HG03469 (cell line): ENCODE data around the gene SLC39A3.

Experiments used
- ATAC-seq: cut with Tn5 transposase; IDR thresholded peaks from one replicate; pipeline ENCODE4 v1.9.1; 2021; ENCODE audit warnings: mild to moderate bottlenecking, moderate library complexity, moderate number of reproducible peaks; ENCODE audit not compliant: unreplicated experiment

SLC39A3 gene

DNA sequence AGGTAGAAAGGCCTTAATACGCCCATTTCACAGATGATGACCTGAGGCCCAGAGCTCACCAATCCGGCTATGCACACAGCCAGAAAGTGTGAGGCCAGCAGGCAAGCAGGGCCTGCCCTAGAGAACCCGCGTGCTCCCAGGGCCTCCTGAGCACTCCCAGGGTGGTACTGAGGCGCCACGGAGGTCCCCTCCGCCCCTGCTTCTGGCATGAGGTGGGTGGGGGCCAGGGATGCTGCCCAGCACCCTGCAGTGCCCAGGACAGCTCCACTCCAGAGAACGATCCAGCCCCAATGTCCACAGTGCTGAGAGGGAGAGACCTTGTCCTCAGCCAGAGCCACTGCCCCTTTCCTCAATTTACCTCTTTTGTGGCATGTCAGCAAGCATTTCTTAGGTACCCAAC, 29.4 kb upstream of the SLC39A3 start:
- ATAC-seq = no peak

DNA sequence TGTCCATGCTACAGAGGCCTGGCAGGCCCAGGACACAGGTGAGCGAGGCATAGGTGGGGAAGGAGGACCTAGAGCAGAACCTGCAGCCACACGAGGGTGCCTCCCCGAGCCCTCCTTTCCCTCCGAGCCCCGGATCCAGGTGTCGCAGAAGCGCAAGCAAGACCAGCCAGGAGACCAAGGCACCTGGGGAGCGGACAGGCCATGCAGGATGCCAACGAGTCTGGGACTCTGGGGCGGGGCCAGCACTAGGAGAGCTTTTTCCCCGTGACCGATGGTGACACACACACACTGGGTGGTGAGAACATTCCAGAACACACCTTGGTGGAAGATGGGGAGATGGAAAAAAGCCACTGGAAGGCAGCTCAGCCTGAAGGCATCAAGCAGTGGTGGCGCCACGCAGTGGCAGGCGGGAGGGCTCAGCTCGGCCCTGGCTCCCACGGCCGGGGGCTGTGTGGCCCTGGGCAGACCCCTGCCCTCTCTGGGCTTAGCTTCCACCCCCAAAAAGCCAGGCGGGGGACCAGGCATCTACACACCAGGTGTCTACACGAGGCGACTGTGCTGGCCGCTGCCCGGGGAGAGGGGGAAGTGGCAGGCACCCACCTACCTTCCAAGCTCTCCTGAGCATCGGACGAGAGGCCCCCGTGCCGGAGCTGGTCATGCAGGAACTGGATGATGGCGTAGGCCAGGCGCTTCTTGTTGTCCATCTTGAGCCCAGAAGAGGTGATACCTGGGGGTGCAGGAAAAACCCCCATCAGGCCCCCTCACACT, 28.7 kb upstream of the SLC39A3 start:
- ATAC-seq = no peak

DNA sequence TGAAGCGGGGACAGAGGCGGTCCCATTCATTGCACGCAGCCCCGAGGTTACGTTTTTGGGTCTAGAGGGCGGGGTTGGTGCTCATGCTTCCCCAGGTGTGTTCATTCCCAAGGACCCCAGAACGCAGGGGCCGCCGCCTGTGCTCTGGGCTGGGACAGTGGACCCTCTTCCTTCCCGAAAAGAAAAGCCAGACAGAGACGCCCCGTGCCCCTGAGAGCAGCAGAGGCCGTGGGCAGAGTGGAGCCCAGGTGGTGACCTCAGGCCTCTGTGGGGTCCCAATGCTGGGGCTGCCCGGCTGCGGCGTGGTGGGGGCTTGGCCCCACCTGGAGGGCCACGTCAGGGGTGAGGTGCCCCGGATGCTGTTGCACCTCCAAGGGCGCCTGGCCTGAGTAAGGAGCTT, 27.9 kb upstream of the SLC39A3 start:
- no peak for ATAC-seq

DNA sequence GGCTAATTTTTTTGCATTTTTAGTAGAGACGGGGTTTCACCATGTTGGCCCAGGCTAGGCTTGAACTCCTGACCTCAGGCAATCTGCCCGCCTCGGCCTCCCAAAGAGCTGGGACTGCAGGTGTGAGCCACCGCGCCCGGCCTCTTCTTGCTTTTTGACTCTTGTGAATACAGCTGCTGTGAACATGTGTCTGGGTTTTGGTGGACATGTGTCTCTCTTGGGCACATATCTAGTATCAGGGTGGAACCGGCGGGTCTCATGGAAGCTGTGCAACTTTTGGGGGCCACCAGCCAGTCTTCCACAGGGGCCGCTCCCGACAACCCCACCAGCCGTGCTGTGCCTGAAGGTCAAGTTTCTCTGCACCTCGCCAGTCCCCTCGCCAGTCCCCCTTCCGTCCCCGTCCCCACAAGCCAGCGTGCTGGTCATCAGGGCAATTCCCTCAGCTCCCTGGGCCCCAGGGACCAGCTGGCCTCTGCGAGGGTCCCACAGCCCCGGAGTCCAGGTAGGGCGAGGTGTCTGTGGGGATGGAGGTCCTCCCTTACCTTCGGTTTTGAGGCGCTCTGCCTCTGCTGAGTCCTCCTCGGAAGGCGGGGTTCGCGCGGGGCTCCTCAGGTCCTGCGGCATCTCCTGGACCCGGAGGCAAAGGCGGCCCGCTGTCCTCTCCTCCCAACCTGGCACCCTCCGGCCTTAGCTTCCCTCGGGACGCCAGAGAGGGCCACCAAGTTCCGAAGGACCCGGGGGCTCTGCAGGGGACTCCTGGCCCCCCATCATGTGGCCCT, 27.0 kb upstream of the SLC39A3 start:
- ATAC-seq = no peak

DNA sequence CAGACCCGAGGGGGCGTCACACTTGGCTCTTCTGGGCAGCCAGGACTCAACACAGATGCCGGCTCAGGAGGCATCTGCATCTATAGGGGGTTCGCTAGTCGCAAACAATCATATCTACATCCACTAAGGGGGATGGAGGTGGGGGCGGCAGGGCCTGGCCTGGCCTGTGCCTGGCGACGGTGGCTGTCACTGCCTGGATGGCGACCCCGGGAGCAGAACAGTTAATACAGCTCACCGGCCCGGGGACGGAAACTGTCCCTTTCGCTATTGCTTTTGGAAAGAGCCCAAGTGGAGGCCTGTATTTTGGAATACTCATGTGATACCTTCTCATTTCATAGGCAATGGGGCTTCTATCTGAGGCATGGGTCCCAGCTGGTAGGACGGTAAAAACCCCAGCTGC, 25.6 kb upstream of the SLC39A3 start:
- no peak for ATAC-seq

DNA sequence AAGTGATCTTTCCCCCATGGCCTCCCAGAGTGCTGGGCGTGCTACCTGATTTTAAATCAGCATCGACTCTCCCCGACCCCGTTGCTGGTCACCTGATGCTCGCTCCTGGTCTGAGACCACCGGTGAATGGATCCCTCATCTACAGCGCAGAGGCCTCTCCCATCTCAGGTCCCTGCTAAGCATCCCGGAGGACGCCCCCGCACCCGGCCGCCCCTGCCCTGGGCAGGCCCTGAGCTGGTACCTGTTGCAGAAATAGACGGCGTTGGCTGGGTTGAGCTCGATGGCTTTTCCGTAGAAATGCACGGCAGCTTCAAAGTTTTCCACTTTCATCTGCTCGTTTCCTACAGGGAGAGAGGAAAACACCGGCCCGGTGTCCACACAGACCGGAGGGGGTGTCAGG, 25.1 kb upstream of the SLC39A3 start:
- no peak for ATAC-seq

DNA sequence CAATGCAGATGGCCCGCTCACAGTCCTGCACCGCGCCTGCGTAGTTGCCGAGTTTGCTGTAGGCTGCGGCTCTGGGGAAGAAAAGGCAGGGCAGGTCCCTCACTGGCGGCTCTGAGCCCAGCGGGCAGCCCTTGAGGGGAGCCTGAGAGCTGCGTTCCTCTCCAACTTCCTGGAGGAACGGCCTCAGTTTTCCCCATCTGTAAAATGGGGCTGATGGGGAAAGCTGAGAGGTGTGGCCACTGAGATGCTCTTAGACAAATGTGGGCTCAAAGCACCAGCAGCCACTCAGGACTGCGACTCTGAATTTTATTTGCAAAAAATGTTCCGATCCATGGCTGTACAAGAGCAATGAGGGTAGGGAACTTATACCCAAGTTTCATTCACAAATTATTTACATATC, 23.9 kb upstream of the SLC39A3 start:
- ATAC-seq = no peak

DNA sequence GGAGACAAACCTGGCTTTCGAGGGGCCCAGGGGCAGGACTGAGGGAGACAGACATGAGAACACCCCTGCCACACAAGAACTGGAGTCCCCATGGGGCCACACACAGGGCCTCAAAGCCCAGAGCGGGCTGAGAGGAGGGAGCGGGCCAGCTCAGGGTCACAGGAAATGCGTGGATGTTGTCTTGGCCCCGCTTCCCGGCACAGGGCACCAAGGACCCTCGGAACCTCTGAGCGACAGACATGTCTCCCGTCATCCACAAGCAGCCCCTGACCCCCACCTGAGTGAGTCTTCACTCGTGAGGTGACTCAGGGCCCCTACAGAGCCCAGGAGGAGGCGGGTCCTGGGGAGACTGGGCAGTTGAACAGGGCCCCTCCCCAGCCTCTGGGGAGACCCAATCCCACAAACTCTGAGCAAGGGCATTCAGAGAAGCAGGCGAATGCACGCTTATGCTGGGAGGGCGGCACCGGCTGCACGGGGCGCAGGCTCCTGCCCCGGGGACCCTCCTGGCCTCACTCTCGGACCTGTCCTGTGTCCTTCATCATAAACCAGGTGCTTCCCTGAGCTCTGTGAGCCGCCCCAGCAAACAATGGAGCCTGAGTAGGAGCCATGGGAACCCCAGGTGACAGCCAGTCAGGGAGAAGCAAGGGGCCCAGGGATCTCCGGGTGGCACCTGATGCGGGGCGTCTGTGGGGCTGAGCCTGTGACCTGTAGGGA, 23.1 kb upstream of the SLC39A3 start:
- ATAC-seq = no peak

DNA sequence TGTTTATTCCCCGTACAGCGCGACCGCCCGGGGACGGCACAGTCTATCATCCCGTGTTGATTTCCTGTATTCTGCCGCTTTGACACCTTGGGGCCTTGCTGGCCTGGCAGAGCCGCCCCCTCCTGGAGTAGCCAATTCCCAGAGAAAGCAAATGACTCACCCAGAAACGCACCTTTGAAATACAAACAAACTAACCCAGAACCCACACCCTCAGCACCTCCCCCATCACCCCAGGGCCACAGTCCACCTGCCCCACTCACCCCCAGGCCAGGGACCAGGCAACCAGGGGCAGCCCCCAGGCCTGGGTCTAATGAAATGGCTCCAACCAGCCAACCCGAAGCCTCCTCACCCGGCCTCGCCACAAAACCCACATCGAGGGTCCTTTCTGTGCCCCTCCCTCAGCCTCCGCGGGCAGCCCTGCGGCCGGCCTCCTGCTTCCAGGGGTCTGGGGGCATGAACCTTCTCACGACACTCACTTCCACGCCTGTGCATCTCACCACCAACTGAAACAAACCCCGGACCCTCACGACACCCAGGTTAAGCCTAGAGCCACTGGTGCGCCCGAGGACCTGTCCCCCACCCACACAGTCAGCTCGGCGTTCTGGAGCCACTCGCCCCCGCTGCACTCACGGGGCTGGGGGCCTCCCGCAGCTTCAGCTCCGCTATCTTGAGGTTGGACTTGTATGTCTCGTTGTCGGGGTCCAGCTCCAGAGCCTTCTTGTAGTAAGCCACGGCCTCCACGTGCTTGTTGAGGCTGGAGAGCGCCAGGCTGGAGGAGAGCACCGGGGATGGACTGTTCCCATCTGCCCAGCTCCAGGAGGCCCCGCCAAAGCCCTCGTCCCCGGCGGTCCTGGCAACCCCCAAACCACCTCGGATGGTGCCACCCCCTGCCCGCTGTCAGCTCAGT, 22.3 kb upstream of the SLC39A3 start:
- no peak for ATAC-seq

DNA sequence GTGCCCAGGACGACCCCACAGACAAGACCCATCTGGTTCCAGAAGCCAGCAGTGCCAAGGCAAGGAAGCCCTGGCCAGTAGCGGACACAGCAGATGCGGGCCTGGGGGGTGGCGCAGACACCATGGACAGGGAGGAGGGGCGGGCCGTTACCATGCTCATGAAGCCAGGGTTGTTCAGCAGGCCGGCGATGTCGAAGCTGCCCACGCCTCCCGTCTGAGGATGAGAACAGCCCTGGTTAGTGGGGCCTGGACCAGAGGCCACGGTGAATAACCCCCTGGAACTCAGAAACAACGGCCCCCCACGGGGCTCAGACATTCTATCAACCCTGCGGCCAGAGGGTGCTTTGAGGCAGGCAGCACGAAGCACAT, 21.5 kb upstream of the SLC39A3 start:
- no peak for ATAC-seq

DNA sequence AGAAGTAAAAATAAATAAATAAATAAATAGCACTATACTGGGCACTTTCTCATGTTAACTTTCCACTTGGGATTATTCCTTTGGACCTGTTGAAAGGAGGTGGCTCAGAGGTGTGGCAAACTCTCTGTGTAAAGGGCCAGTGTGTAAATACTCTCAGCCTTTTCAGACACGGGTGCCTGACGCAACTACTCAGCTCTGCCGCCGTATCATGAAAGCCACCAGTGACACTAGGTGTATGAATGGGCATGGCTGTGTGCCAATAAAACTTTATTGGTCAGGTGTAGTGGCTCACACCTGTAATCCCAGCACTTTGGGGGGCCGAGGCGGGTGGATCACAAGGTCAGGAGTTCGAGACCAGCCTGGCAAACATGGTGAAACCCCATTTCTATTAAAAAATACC, 20.1 kb upstream of the SLC39A3 start:
- ATAC-seq = no peak

DNA sequence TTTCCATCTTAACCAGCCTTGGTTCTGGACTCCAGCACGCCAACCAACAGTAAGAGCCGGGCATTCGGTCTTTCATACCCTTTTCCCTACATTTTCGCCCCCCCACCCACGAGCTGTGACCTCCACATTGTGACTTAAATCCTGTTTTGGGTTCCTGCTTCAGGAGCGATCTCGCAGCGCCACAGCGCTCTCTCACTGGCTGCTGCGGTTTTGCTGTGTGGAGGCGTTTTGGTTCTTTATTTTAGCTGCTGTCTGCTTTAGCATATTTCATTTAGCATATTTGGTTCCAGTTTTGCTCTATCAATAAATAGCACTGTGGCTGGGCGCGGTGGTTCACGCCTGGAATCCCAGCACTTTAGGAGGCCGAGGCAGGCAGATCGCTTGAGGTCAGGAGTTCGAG, 19.5 kb upstream of the SLC39A3 start:
- ATAC-seq = no peak

DNA sequence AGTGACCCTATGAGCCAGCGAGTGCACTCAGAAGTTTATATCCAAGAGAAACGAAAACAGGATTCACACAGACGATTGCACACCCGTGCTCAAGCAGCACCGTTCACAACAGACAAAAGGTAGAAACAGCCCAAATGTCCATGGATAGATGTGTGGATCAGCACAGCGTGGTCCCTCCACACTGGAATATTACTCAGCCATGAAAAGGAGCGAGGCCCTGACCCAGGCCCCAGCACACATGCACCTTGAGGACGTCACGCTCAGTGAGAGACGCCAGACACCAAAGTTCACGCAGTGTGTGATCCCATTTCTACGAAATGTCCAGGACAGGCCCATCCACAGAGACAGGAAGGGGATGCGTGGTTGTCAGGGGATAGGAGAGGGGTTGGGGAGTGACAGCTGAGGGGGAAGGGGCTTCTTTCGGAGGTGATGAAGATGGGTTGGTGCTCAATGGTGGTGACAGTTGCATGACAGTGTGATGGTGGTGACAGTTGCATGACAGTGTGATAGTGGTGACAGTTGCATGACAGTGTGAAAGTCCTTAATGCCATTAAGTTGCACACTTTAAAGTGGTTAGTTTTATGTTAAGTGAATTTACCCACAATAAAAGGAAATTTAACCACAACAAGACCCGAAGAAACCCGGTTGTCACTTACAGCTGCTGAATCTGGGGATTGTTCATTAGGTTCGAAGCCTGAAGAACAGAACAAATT, 18.9 kb upstream of the SLC39A3 start:
- no peak for ATAC-seq

DNA sequence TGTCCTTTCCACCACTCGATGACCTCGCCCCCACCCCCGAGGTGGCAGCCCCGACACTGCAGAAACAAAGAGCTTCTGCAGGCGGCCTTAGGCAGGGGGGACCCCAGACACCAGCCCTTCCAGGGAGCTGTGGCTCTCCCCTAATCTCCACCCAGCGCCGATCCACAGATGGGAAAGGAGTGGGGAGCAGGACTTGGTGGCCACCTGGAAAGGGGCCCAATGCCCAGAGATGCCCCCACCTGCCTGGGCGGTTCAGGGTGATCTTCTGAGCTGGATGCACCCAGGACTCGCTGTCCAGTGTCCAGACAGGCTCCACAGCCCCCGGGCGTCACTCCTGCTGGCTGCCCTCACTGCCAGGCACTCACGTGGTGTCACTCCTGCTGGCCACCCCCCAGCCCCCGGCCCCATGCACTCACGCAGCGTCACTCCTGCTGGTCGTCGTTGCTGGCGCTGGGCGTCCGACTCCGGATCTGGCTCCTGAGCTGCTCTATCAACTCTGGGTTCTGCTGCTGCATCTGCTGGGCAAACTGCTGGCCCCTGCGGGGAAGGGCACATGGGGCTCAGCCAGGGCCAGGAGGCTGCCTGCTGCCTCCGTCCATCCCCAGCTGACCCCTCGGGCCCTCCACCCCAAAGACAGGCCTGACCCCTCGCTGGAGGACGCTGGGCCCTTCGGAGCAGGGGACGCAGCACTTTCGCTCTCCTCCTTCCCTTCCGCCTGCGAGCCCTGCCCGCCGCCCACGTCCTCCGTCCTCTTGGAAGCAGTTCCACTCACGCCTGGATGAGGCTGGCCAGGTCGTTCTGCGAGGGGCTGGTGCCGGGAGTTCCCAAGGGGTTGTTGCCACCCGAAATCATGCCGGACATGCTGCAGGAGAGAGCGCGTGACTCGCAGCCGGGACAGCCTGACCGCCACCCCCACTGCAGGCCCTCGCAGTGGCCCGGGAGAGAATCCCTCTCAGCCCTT, 17.4 kb upstream of the SLC39A3 start:
- no peak for ATAC-seq

DNA sequence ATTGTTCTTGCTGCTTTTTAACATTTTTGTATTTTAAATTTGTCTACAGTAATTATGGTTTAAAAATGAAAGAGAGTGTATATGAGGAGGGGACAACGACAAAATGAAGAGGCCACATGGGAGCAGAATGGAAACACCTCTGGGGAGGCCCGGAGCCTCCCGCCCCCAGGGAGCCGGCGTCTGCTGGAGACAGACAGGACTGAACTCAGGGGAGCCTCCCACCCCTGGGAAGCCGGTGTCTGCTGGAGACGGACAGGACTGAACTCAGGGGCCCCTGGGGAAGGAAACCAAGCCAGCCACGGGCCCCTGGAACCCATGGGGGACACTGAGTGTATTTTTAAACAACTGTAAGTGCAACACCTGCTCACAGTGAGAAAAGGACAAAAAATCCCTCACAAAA, 16.7 kb upstream of the SLC39A3 start:
- no peak for ATAC-seq

DNA sequence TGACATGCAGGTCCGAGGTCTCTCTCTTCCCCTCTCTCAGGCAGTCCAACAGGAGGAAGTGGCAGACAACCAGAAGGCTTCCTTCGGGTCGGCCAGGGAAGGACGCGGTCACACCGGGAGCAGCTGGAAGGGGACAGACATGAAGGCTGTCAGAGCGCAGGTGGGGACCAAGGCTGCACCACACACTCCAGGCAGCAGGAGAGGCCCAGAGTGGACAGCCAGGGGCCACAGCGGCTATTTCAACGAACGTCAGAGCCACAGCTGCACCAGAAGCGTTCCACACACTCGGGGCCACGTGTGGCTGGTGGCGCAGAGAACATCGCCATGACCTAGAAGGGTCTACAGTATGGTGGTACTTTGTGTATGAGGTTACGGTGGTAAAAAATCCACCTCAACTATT, 16.0 kb upstream of the SLC39A3 start:
- ATAC-seq = no peak

DNA sequence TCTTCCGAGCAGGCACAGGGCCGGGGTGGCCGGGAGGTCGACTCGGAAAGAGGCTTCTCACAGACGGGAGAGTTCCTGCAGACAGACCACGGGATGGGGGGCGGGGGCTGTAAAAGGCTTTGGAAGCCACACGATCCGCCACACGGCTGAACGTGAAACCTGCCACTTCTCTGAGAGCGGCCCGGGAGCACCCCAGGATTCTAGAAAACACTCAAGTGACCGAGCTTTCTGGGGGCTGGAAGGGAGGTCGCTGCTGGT, 15.6 kb upstream of the SLC39A3 start:
- ATAC-seq = no peak

DNA sequence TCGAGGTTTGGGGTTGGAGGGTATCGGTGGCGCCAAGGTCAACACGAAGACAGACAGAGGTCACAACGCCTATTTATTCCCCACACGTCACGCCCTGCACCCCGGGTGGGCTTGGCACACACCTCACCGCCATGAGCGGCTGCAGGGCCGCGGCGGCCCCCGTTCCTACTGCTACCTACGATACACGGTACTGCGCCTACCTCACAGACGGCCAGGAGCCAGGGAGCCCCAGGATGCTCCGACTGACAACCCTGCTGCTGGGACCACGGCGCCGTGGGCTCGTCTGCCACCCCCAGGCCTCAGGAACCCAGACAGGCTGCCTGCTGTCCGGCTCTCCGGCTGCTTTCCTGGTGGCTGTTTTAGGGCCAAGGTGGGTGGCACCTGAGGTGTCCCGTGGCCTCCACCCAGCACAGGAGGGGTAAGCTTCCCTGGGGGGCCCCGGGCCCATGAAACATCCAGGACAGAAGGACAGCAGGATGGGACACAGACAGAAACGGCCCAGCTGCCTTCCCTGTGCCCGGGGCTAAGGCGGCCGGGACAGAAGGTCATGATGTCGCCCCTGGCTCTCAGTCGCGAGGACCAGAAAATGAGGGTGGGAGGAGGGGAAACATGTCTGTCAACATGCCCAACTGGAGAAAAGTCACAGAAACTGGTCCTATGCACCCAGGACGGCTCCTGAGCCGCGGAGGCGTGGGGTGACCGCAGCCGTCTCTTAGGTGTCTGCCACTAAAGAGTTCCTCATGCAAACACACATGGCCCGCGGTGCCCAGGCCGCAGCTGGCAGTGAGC, 15.0 kb upstream of the SLC39A3 start:
- ATAC-seq = no peak

DNA sequence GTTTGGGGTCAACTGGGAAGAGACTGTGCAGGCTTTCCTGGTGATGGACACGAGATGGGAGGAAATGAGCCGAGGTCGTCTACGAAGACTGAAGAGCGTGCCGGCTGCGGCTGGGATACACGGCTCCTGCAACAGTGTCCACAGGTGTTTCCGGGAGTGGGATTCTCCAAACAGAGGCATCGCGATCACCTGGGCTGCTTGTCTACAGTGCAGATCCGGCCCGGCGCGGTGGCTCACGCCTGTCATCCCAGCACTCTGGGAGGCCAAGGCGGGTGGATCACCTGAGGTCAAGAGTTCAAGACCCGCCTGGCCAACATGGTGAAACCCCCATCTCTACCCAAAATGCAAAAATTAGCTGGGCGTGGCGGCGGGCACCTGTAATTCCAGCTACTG, 11.6 kb upstream of the SLC39A3 start:
- no peak for ATAC-seq
